HG03064 (cell line): ENCODE results near the gene ZNF232.
"Not testable (repeated sequence)": the region's sequence is repeated elsewhere in the genome, so short reads cannot be mapped to it uniquely, and the experiment has no call there.

Experiments
- ATAC-seq: cut with Tn5 transposase; IDR thresholded peaks from one replicate; pipeline ENCODE4 v1.9.1; 2021; ENCODE audit warnings: low read depth; ENCODE audit not compliant: unreplicated experiment

ZNF232 gene

GRCh38 chr17:5100832-5101231, 10.8 kb downstream of the ZNF232 start:
- no peak for ATAC-seq

- ATAC-seq = no peak
These were observed 12.4 kb downstream of the ZNF232 start for GRCh38 chr17:5099271-5099670.

GRCh38 chr17:5097101-5097834, 14.4 kb downstream of the ZNF232 start:
- no peak for ATAC-seq

GRCh38 chr17:5096731-5097100, 15.0 kb downstream of the ZNF232 start:
- ATAC-seq = no peak

- ATAC-seq = no peak
These were observed 19.3 kb downstream of the ZNF232 start for GRCh38 chr17:5092218-5093010.

- ATAC-seq = no peak
These were observed 31.1 kb downstream of the ZNF232 start for GRCh38 chr17:5080591-5080990.

- ATAC-seq = no peak
These were observed 33.3 kb downstream of the ZNF232 start, which contains the start of gene ZFP3 for GRCh38 chr17:5078106-5079028. Gene ZFP3 (plus strand): TSS chr17:5078467. CDS start chr17:5091505, 13,038 bp downstream.

- ATAC-seq = no peak
These were observed 33.9 kb downstream of the ZNF232 start for GRCh38 chr17:5077781-5078105.

GRCh38 chr17:5077275-5077674, 34.4 kb downstream of the ZNF232 start:
- ATAC-seq = not testable (repeated sequence)

GRCh38 chr17:5075472-5075871, 36.2 kb downstream of the ZNF232 start:
- ATAC-seq = not testable (repeated sequence)

- ATAC-seq = no peak
These were observed 42.0 kb downstream of the ZNF232 start for GRCh38 chr17:5069724-5070123.

- no peak for ATAC-seq
These were observed 43.4 kb downstream of the ZNF232 start for GRCh38 chr17:5068236-5068635.

- no peak for ATAC-seq
These were observed 46.4 kb downstream of the ZNF232 start for GRCh38 chr17:5065227-5065744.
